ENCODE data around the gene TM4SF20. TPM values are rescaled to one million over a fixed set of nuclear protein-coding genes. Genes with fewer than 3 reads are reported as not detected.

Gene TM4SF20
- total RNA-seq, 1 donor, result 1.1 TPM

- peak; percentile 5 for TF ChIP-seq CTCF (IDR thresholded peaks at IDR 0.05; ENCODE audit: extremely low read depth, low read depth, low read length)
- H3K36me3 ChIP-seq (ENCODE audit: insufficient read depth, low read length), result no peaks in the 10 kb centered on the region
Measured at GRCh38 chr2:227404585-227405271, 25.6 kb upstream of the TM4SF20 start.

GRCh38 chr2:227402959-227403358, 23.9 kb upstream of the TM4SF20 start:
- Histone ChIP-seq H3K4me3 (ENCODE audit: insufficient read depth, low read length) (no peak overlapping the region), H3K9me3 (ENCODE audit: low read depth, low read length) (no peaks in the 10 kb centered on the region)

More at GRCh38 chr2:227404585-227405271, 25.6 kb upstream of the TM4SF20 start:
- H3K27ac ChIP-seq (ENCODE audit: low read depth, low read length), result no peak overlapping the region
- no peak for DNase-seq (ENCODE audit: insufficient read length, low spot score, missing footprints)
- H2AFZ ChIP-seq (ENCODE audit: low read length), result no peak overlapping the region
- H3K9me3 ChIP-seq (ENCODE audit: low read depth, low read length), result no peaks in the 10 kb centered on the region
- H3K79me2 ChIP-seq (ENCODE audit: insufficient read depth, low read length), result no peaks in the 10 kb centered on the region
- no peak overlapping the region for H3K4me3 ChIP-seq (ENCODE audit: insufficient read depth, low read length)
- H4K20me1 ChIP-seq (ENCODE audit: insufficient read depth, low read length), result no peaks in the 10 kb centered on the region
- no peaks in the 10 kb centered on the region for H3K27me3 ChIP-seq (ENCODE audit: insufficient read depth, low read length)
- no peak overlapping the region for H3K4me2 ChIP-seq (ENCODE audit: insufficient read depth, low read length)
- H3K4me1 ChIP-seq (ENCODE audit: insufficient read depth, low read length), result peaks cover 10% of the 10 kb centered on the region

GRCh38 chr2:227402321-227402720, 23.2 kb upstream of the TM4SF20 start:
- H2AFZ ChIP-seq (ENCODE audit: low read length), result no peak overlapping the region
- no peak for DNase-seq (ENCODE audit: insufficient read length, low spot score, missing footprints)
- no peak overlapping the region for H3K27ac ChIP-seq (ENCODE audit: low read depth, low read length)
- no peaks in the 10 kb centered on the region for H3K79me2 ChIP-seq (ENCODE audit: insufficient read depth, low read length)
- no peaks in the 10 kb centered on the region for H3K27me3 ChIP-seq (ENCODE audit: insufficient read depth, low read length)
- H3K9me3 ChIP-seq (ENCODE audit: low read depth, low read length), result no peaks in the 10 kb centered on the region
- peaks cover 10% of the 10 kb centered on the region for H3K4me1 ChIP-seq (ENCODE audit: insufficient read depth, low read length)
- TF ChIP-seq CTCF (IDR thresholded peaks at IDR 0.05; ENCODE audit: extremely low read depth, low read depth, low read length), result no peak
- no peaks in the 10 kb centered on the region for H3K36me3 ChIP-seq (ENCODE audit: insufficient read depth, low read length)
- H4K20me1 ChIP-seq (ENCODE audit: insufficient read depth, low read length), result no peaks in the 10 kb centered on the region
- H3K4me3 ChIP-seq (ENCODE audit: insufficient read depth, low read length), result no peak overlapping the region
- no peak overlapping the region for H3K4me2 ChIP-seq (ENCODE audit: insufficient read depth, low read length)

More at GRCh38 chr2:227402959-227403358, 23.9 kb upstream of the TM4SF20 start:
- Histone ChIP-seq H3K79me2 (ENCODE audit: insufficient read depth, low read length) (no peaks in the 10 kb centered on the region), H4K20me1 (ENCODE audit: insufficient read depth, low read length) (no peaks in the 10 kb centered on the region), H3K36me3 (ENCODE audit: insufficient read depth, low read length) (no peaks in the 10 kb centered on the region), H3K27me3 (ENCODE audit: insufficient read depth, low read length) (no peaks in the 10 kb centered on the region), H2AFZ (ENCODE audit: low read length) (no peak overlapping the region), H3K4me1 (ENCODE audit: insufficient read depth, low read length) (peaks cover 10% of the 10 kb centered on the region), H3K27ac (ENCODE audit: low read depth, low read length) (no peak overlapping the region), H3K4me2 (ENCODE audit: insufficient read depth, low read length) (no peak overlapping the region)
- no peak for DNase-seq (ENCODE audit: insufficient read length, low spot score, missing footprints)
- TF ChIP-seq CTCF (IDR thresholded peaks at IDR 0.05; ENCODE audit: extremely low read depth, low read depth, low read length), result no peak

GRCh38 chr2:227401550-227401949, 22.4 kb upstream of the TM4SF20 start:
- H3K27me3 ChIP-seq (ENCODE audit: insufficient read depth, low read length), result no peaks in the 10 kb centered on the region
- H3K36me3 ChIP-seq (ENCODE audit: insufficient read depth, low read length), result no peaks in the 10 kb centered on the region
- H3K9me3 ChIP-seq (ENCODE audit: low read depth, low read length), result no peaks in the 10 kb centered on the region
- peaks cover 4% of the 10 kb centered on the region for H3K4me1 ChIP-seq (ENCODE audit: insufficient read depth, low read length)
- H3K4me3 ChIP-seq (ENCODE audit: insufficient read depth, low read length), result no peak overlapping the region
- H2AFZ ChIP-seq (ENCODE audit: low read length), result peak overlapping the region; percentile 2
- H3K79me2 ChIP-seq (ENCODE audit: insufficient read depth, low read length), result no peaks in the 10 kb centered on the region
- H4K20me1 ChIP-seq (ENCODE audit: insufficient read depth, low read length), result no peaks in the 10 kb centered on the region
- H3K4me2 ChIP-seq (ENCODE audit: insufficient read depth, low read length), result no peak overlapping the region
- H3K27ac ChIP-seq (ENCODE audit: low read depth, low read length), result no peak overlapping the region
- no peak for DNase-seq (ENCODE audit: insufficient read length, low spot score, missing footprints)
- TF ChIP-seq CTCF (IDR thresholded peaks at IDR 0.05; ENCODE audit: extremely low read depth, low read depth, low read length), result no peak
